SKM-1 treated with dmso at 0.1 percent for 144 hours (cell line): Measurements from ENCODE around the gene MPV17.
"Not testable (repeated sequence)": the region's sequence is repeated elsewhere in the genome, so short reads cannot be mapped to it uniquely, and the experiment has no call there.

ENCODE experiments used
- DNase-seq: peaks from one replicate; lab custom pipeline; 2025; ENCODE audit not compliant: unreplicated experiment; lab: John Stamatoyannopoulos, UW

Gene MPV17

DNA sequence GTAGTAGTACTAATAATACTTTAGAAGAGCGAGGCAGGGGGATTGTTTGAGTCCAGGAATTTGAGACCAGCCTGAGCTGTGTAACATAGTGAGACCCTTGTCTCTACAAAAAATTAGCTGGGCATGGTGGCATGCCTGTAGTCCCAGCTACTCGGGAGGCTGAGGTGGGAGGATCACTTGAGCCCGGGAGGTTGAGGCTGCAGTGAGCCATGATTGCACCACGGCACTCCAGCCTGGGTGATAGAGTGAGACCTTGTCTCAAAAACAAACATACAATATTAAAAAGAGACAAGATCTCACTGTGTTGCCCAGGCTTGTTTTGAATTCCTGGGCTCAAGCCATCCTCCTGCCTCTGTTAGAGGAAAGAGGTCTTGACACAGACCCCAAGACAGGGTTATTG lies 22.3 kb downstream of the MPV17 start:
- DNase-seq = not testable (repeated sequence)

- no peak for DNase-seq
Measured at GRCh38 chr2:27298391-27299080, 24.4 kb downstream of the MPV17 start.

DNA sequence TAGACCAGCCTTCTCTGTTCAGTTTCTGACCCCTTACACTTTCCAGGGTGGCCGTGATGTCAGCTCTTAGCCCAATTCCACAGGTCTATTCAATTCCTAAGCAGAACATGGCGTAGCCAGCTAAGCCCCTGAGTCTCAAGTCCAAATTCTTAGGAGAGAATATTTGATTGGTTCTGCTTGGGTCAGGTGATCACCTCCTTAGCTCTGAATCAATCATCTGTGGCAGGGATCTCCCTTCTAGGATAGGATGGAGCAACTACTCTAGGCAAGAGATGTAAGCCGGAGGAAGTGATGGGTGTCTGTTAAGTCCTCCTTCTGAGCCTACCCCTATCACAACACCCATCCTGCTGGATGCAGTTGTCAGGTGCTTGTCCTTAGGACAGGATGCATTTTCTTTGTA lies 25.7 kb downstream of the MPV17 start:
- no peak for DNase-seq

GRCh38 chr2:27296481-27296880 lies 26.4 kb downstream of the MPV17 start:
- no peak for DNase-seq

GRCh38 chr2:27294928-27295327 lies 28.0 kb downstream of the MPV17 start:
- no peak for DNase-seq

DNA sequence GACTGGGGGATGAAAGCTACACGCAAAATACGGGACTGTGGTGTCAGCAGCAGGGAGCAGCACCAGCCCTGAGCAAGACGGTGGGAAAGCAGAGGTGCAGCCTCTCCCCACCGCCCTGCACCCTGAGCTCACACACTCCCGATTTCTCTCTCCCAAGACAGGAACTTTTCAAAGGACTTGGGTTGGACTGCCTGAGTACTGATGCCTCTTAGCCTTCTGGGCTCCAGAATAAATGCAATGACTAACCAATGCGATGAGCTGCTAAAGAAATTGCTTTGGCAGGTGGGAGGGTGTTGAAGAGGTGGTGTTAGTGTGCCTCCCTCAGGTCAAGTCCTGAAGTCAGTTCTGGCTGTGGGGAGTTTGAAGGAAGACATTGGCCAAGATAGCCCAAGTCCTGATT lies 31.0 kb downstream of the MPV17 start:
- no peak for DNase-seq

- DNase-seq = no peak
Measured at GRCh38 chr2:27290549-27290948, 32.3 kb downstream of the MPV17 start.

GRCh38 chr2:27288610-27289009 lies 34.3 kb downstream of the MPV17 start:
- DNase-seq = no peak

DNA sequence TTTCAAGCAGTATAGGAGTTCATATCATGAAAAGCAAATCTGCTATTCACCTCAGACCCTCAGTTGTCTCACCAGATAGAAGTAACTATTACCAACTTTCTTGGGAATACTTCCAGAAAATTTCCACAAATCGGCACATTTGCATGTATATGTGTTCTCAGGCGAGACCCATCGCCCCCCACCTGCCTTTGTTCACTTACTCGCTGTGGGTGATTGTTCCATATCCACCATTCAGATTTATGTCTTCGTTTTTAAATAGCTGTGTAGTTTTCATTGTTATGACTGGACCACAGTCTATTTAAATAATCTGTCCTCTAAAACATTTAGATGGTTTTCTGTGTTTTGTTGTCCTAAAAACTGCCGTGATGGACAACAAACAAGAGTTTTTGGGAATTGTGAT lies 37.4 kb downstream of the MPV17 start:
- no peak for DNase-seq

- no peak for DNase-seq
Measured at GRCh38 chr2:27284996-27285395, 37.9 kb downstream of the MPV17 start.

DNA sequence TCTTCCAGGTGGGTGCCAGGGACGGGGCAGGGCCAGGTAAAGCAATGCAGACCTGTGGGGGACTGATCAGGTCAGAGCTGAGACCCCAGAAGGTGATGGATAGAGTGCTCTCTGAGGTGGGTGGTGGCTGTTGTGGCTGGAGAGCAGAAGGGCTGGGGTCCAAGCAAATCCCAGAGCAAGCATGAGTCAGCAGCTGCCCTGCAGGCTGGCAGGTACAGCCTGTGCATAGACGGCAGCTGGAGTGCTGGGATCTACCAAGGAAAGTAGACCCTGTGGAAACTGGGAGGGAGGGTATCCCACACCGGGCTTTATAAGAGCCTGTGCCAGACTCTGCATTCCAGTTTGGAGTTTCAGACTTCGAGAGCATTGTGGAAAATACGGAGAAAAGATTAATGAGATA lies 40.0 kb downstream of the MPV17 start:
- no peak for DNase-seq

DNA sequence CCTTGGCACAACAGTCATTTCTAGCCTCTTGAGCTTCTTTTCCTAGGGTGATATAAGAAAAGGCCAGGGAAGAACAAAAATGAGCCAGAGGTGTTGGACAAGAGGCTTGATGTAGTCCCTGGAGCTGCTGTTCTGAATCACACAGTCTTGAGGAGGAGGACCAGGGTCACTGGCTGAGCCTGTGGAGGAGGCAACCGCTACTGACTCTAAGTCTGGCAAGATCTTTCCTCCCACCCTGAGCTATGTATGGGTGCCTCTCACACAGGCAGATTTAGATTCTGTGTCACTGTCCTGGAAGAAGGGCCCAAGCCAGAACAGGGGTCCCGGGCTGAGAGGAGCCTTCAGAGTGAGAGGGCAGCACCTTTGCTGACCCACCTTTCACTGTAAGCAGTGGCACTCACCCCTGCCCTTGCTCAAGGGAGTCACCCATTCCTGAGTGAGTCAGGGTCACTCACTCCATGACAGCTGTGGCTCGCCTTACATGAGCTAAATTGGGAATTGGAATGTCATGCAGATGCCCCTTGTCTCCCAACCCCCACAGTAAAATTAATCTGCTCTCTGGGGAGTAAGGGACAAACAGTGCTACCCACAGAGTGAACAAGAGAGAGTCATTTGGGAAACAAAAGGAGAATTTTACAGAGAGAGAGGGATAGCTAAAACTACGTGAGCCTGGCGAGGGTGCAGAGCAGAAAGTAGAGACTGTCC lies 40.9 kb downstream of the MPV17 start, which contains the start of gene TRIM54:
TRIM54 (plus strand) TSS at position 575 of the 705 bp plus-strand sequence. CDS start 303 bp downstream, outside the sequence.
- DNase-seq = no peak

DNA sequence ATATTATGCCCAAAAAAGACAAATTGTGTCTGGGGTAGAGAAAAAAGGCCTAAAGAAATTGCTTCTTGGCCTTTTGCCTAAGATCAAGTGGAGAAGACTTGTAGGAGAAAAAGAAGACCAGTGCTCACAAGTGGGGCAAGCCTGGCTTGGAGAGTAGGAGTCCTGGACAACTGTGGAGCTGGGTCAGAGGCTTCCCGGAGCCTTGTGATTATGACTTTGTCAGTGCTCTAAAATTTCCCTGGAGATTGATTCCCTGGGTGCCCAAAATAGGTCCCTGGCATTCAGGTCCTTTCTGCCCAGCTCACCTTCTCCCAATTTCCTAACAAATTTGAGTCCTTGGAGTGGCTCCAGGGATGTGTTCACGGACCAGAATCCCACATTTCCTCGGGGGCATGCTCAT lies 41.5 kb downstream of the MPV17 start:
- no peak for DNase-seq

GRCh38 chr2:27280826-27281225 lies 42.1 kb downstream of the MPV17 start:
- no peak for DNase-seq

- no peak for DNase-seq
Measured at GRCh38 chr2:27278010-27278409, 44.9 kb downstream of the MPV17 start.

DNA sequence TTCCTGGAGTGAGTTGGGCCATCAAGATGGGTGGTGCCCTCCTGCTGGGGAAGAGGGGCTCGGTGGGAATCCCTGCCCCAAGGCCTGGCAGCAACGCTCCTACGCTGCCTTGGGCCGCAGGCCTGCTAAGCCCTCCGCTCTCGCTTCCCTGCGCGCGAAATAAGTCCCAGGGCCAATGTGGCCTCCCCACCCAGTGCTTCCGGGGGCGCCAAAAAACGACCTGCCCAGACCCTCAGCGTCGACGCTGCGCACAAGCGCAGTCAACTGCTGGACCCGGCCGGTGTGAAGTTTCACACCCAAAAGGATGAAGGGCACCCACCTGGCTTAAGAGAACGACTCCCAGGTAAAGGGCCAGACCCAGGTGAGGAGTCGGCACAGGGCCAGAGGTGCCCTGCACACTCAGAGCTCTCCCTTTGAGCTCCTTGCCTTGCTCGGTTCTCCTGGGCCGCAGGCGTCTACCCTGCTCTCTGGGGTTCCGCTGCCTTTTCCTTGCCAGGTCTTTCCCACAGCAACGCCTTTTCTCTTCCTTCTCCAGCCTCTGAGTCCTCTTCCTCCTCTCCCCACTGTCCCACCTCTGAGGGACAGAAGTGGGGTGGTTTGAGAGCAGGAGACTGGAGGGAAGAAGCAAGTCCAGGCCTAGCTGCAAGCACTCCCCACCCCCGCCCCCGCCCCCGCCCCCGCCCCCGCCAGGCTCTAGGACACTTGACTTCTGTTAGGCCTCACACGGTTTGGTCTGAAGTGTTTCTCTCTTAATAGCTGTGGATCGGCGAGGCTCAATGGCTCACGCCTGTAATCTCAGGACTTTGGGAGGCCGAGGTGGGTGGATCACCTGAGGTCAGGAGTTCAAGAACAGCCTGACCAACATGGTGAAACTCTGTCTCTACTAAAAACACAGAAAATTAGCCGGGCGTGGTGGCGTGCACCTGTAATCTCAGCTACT lies 47.4 kb downstream of the MPV17 start, which contains the start of gene DNAJC5G:
DNAJC5G (plus strand) TSS at position 223 of the 940 bp plus-strand sequence. CDS start 1,296 bp downstream, outside the sequence.
- DNase-seq = no peak

- DNase-seq = not testable (repeated sequence)
Measured at GRCh38 chr2:27272537-27273522, 50.1 kb downstream of the MPV17 start.

DNA sequence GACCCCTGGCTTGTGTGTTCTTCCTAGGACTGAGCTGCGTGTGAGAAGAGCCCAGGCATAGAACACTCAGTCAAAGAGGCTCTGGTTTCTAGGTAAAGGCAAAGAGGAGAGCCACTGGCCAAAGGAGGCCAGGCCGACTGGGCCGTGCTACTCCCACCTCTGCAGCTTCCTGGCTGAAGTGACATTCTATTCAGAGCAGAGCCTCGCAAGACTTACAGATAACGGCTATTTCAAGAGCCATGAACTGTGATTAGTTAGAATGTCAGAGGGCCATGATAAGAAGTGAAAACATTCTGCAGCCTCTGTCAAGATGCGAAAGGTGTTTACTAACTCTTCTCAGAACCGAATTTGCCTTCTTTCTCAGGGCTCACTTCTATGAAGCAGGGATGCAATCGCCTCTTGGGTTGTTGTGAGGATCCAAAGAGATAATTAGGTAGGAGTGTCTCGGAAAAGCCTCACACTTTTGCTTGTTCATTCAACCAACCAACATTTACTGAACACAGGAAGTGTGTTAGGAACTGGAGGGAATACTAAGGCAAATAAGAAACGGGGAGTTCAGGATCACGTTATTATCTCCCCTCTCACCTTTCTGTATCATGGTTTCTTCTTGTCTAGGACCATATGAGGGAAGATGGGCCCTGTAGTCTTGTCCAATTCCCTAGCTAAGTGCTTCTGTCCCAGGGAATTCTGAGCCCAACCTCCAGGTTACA lies 51.1 kb downstream of the MPV17 start:
- DNase-seq = no peak

GRCh38 chr2:27270670-27271069 lies 52.2 kb downstream of the MPV17 start:
- no peak for DNase-seq

GRCh38 chr2:27270131-27270530 lies 52.8 kb downstream of the MPV17 start:
- no peak for DNase-seq
